ENCODE data around the gene ZNF384.

ZNF384 gene

GRCh38 chr12:6693832-6694355 is 4.7 kb upstream of the ZNF384 start:
- Mint-ChIP-seq H3K27me3 (ENCODE audit: low read depth) (peaks cover 10% of the 10 kb centered on the region), H3K4me1 (ENCODE audit: low read depth) (peaks cover 6% of the 10 kb centered on the region), H3K9me3 (no peaks in the 10 kb centered on the region), H3K36me3 (ENCODE audit: low read depth) (no peaks in the 10 kb centered on the region), H3K27ac (no peak overlapping the region), H3K4me3 (no peak overlapping the region)
- no peak for DNase-seq (ENCODE audit: low spot score)

GRCh38 chr12:6692888-6693287 is 3.7 kb upstream of the ZNF384 start:
- H3K27ac Mint-ChIP-seq = no peak overlapping the region
- H3K4me3 Mint-ChIP-seq = no peak overlapping the region
- H3K27me3 Mint-ChIP-seq (ENCODE audit: low read depth) = peaks cover under 1% of the 10 kb centered on the region
- no peaks in the 10 kb centered on the region for H3K9me3 Mint-ChIP-seq
- H3K4me1 Mint-ChIP-seq (ENCODE audit: low read depth) = peaks cover 10% of the 10 kb centered on the region
- no peak for DNase-seq (ENCODE audit: low spot score)
- peaks cover 5% of the 10 kb centered on the region for H3K36me3 Mint-ChIP-seq (ENCODE audit: low read depth)

- Mint-ChIP-seq H3K27me3 (ENCODE audit: low read depth) (no peaks in the 10 kb centered on the region), H3K9me3 (no peaks in the 10 kb centered on the region), H3K36me3 (ENCODE audit: low read depth) (peaks cover 18% of the 10 kb centered on the region), H3K4me3 (no peak overlapping the region), H3K4me1 (ENCODE audit: low read depth) (peaks cover 24% of the 10 kb centered on the region), H3K27ac (no peak overlapping the region)
- DNase-seq (ENCODE audit: low spot score) = no peak
Measured at GRCh38 chr12:6691473-6691872, 2.3 kb upstream of the ZNF384 start.

- Mint-ChIP-seq H3K36me3 (ENCODE audit: low read depth) (peaks cover 32% of the 10 kb centered on the region), H3K4me3 (peak overlapping the region; percentile 98), H3K27ac (peak overlapping the region; percentile 96), H3K9me3 (no peaks in the 10 kb centered on the region), H3K27me3 (ENCODE audit: low read depth) (no peaks in the 10 kb centered on the region), H3K4me1 (ENCODE audit: low read depth) (peaks cover 40% of the 10 kb centered on the region)
- no peak for DNase-seq (ENCODE audit: low spot score)
Measured at GRCh38 chr12:6688543-6688998, 604 bp downstream of the ZNF384 start.

GRCh38 chr12:6685814-6686213 is 3.4 kb downstream of the ZNF384 start:
- H3K4me1 Mint-ChIP-seq (ENCODE audit: low read depth) = peaks cover 37% of the 10 kb centered on the region
- H3K27ac Mint-ChIP-seq = no peak overlapping the region
- no peak for DNase-seq (ENCODE audit: low spot score)
- H3K9me3 Mint-ChIP-seq = no peaks in the 10 kb centered on the region
- H3K36me3 Mint-ChIP-seq (ENCODE audit: low read depth) = peaks cover 46% of the 10 kb centered on the region
- H3K4me3 Mint-ChIP-seq = no peak overlapping the region
- H3K27me3 Mint-ChIP-seq (ENCODE audit: low read depth) = no peaks in the 10 kb centered on the region

GRCh38 chr12:6684609-6685008 is 4.6 kb downstream of the ZNF384 start:
- H3K27me3 Mint-ChIP-seq (ENCODE audit: low read depth) = no peaks in the 10 kb centered on the region
- peaks cover 46% of the 10 kb centered on the region for H3K36me3 Mint-ChIP-seq (ENCODE audit: low read depth)
- no peaks in the 10 kb centered on the region for H3K9me3 Mint-ChIP-seq
- H3K27ac Mint-ChIP-seq = no peak overlapping the region
- peak; percentile 32 for DNase-seq (ENCODE audit: low spot score)
- peak overlapping the region; percentile 1 for H3K4me3 Mint-ChIP-seq
- peaks cover 34% of the 10 kb centered on the region for H3K4me1 Mint-ChIP-seq (ENCODE audit: low read depth)

- Mint-ChIP-seq H3K27me3 (ENCODE audit: low read depth) (no peaks in the 10 kb centered on the region), H3K4me1 (ENCODE audit: low read depth) (peaks cover 5% of the 10 kb centered on the region), H3K9me3 (no peaks in the 10 kb centered on the region), H3K4me3 (no peak overlapping the region), H3K36me3 (ENCODE audit: low read depth) (peaks cover 68% of the 10 kb centered on the region), H3K27ac (no peak overlapping the region)
- DNase-seq (ENCODE audit: low spot score) = no peak
Measured at GRCh38 chr12:6676962-6677361, 12.2 kb downstream of the ZNF384 start.

GRCh38 chr12:6672143-6672542 is 17.0 kb downstream of the ZNF384 start:
- H3K36me3 Mint-ChIP-seq (ENCODE audit: low read depth) = peaks cover 83% of the 10 kb centered on the region
- H3K27me3 Mint-ChIP-seq (ENCODE audit: low read depth) = no peaks in the 10 kb centered on the region
- no peak overlapping the region for H3K27ac Mint-ChIP-seq
- no peak for DNase-seq (ENCODE audit: low spot score)
- H3K4me3 Mint-ChIP-seq = no peak overlapping the region
- H3K4me1 Mint-ChIP-seq (ENCODE audit: low read depth) = peaks cover 5% of the 10 kb centered on the region
- no peaks in the 10 kb centered on the region for H3K9me3 Mint-ChIP-seq

- Mint-ChIP-seq H3K4me1 (ENCODE audit: low read depth) (peaks cover 8% of the 10 kb centered on the region), H3K9me3 (no peaks in the 10 kb centered on the region), H3K4me3 (no peak overlapping the region), H3K27ac (no peak overlapping the region), H3K27me3 (ENCODE audit: low read depth) (no peaks in the 10 kb centered on the region), H3K36me3 (ENCODE audit: low read depth) (peaks cover 65% of the 10 kb centered on the region)
- DNase-seq (ENCODE audit: low spot score) = no peak
Measured at GRCh38 chr12:6667559-6668210, 21.5 kb downstream of the ZNF384 start.

- H3K9me3 Mint-ChIP-seq = no peaks in the 10 kb centered on the region
- H3K27ac Mint-ChIP-seq = no peak overlapping the region
Measured at GRCh38 chr12:6666211-6666610, 23.0 kb downstream of the ZNF384 start.

GRCh38 chr12:6664902-6665301 is 24.3 kb downstream of the ZNF384 start:
- H3K36me3 Mint-ChIP-seq (ENCODE audit: low read depth) = peaks cover 39% of the 10 kb centered on the region
- H3K4me3 Mint-ChIP-seq = no peak overlapping the region
- no peak for DNase-seq (ENCODE audit: low spot score)

More at GRCh38 chr12:6666211-6666610, 23.0 kb downstream of the ZNF384 start:
- Mint-ChIP-seq H3K27me3 (ENCODE audit: low read depth) (no peaks in the 10 kb centered on the region), H3K4me1 (ENCODE audit: low read depth) (peaks cover 16% of the 10 kb centered on the region), H3K36me3 (ENCODE audit: low read depth) (peaks cover 51% of the 10 kb centered on the region), H3K4me3 (no peak overlapping the region)
- no peak for DNase-seq (ENCODE audit: low spot score)

GRCh38 chr12:6662906-6663742 is 26.1 kb downstream of the ZNF384 start, which contains the start of gene ING4:
ING4 (minus strand) TSS chr12:6663119; CDS start chr12:6663101, 18 bp downstream.
- Mint-ChIP-seq H3K27ac (peak within 1 kb of the TSS; percentile 95), H3K9me3 (no peaks in the 10 kb centered on the region), H3K4me1 (ENCODE audit: low read depth) (peaks cover 16% of the 10 kb centered on the region), H3K4me3 (peak within 1 kb of the TSS; percentile 96), H3K27me3 (ENCODE audit: low read depth) (no peaks in the 10 kb centered on the region), H3K36me3 (ENCODE audit: low read depth) (peaks cover 27% of the 10 kb centered on the region)
- peak; percentile 97 for DNase-seq (ENCODE audit: low spot score)

More at GRCh38 chr12:6664902-6665301, 24.3 kb downstream of the ZNF384 start:
- no peaks in the 10 kb centered on the region for H3K9me3 Mint-ChIP-seq
- H3K4me1 Mint-ChIP-seq (ENCODE audit: low read depth) = peaks cover 16% of the 10 kb centered on the region
- no peak overlapping the region for H3K27ac Mint-ChIP-seq
- H3K27me3 Mint-ChIP-seq (ENCODE audit: low read depth) = no peaks in the 10 kb centered on the region

GRCh38 chr12:6662602-6662905 is 26.6 kb downstream of the ZNF384 start:
- Mint-ChIP-seq H3K27me3 (ENCODE audit: low read depth) (no peaks in the 10 kb centered on the region), H3K9me3 (no peaks in the 10 kb centered on the region), H3K4me3 (peak overlapping the region; percentile 96), H3K36me3 (ENCODE audit: low read depth) (peaks cover 22% of the 10 kb centered on the region), H3K4me1 (ENCODE audit: low read depth) (peaks cover 16% of the 10 kb centered on the region), H3K27ac (peak overlapping the region; percentile 95)
- no peak for DNase-seq (ENCODE audit: low spot score)

- H3K27me3 Mint-ChIP-seq (ENCODE audit: low read depth) = no peaks in the 10 kb centered on the region
- no peak overlapping the region for H3K4me3 Mint-ChIP-seq
- no peaks in the 10 kb centered on the region for H3K4me1 Mint-ChIP-seq (ENCODE audit: low read depth)
- no peaks in the 10 kb centered on the region for H3K9me3 Mint-ChIP-seq
- H3K27ac Mint-ChIP-seq = no peak overlapping the region
- peaks cover 33% of the 10 kb centered on the region for H3K36me3 Mint-ChIP-seq (ENCODE audit: low read depth)
- no peak for DNase-seq (ENCODE audit: low spot score)
Measured at GRCh38 chr12:6653987-6654386, 35.2 kb downstream of the ZNF384 start.

Measured in T-helper 2 cell treated with Interferon-gamma antibody and Interleukin-4, amounts not matched to agents 5 μg/mL and 100 μg/mL, for 36 hours (primary cell).